Neuronal stem cell (in vitro differentiated cells): ENCODE results near the gene VANGL1.
"Not testable (repeated sequence)": the region's sequence is repeated elsewhere in the genome, so short reads cannot be mapped to it uniquely, and the experiment has no call there.

Experiments used
- DNase-seq: peaks from one replicate; pipeline ENCODE4 v3.0.0-alpha.2; 2013; ENCODE audit warnings: low spot score
- H2AFZ ChIP-seq: one replicate; pipeline ENCODE4 v1.6.1; 2013; ENCODE audit warnings: mild to moderate bottlenecking, low read length, inconsistent platforms
- H2AK5ac ChIP-seq: 2 replicates; pipeline ENCODE4 v1.6.1; 2013; ENCODE audit warnings: low read depth, mild to moderate bottlenecking, inconsistent platforms, low read length, moderate library complexity, mixed read lengths
- H2BK120ac ChIP-seq: 2 replicates; pipeline ENCODE4 v1.6.1; 2013; ENCODE audit warnings: low read depth, mild to moderate bottlenecking, inconsistent platforms, low read length, moderate library complexity, mixed read lengths
- H2BK12ac ChIP-seq: one replicate; pipeline ENCODE4 v1.6.1; 2013; ENCODE audit warnings: low read length, inconsistent platforms
- H2BK15ac ChIP-seq: 2 replicates; pipeline ENCODE4 v1.6.1; 2013; ENCODE audit warnings: mild to moderate bottlenecking, low read length, inconsistent platforms, mixed read lengths
- H2BK5ac ChIP-seq: one replicate; pipeline ENCODE4 v1.6.1; 2013; ENCODE audit warnings: inconsistent platforms, mild to moderate bottlenecking, low read length, moderate library complexity
- H3K14ac ChIP-seq: one replicate; pipeline ENCODE4 v1.6.1; 2013; ENCODE audit warnings: low read length, inconsistent platforms
- H3K18ac ChIP-seq: 2 replicates; pipeline ENCODE4 v1.6.1; 2013; ENCODE audit warnings: low read length, inconsistent platforms
- H3K23ac ChIP-seq: 2 replicates; pipeline ENCODE4 v1.6.1; 2013; ENCODE audit warnings: low read depth, mild to moderate bottlenecking, mixed read lengths, low read length, inconsistent platforms; ENCODE audit not compliant: poor library complexity
- H3K27ac ChIP-seq: replicated peaks from 3 replicates; pipeline ENCODE4 v1.5.1; 2013; ENCODE audit warnings: low read length, inconsistent platforms
- H3K27me3 ChIP-seq, 3 experiments: 2 replicates each; pipeline ENCODE4 v1.6.1; 2013; ENCODE audit warnings: low read length in 3 of 3, mild to moderate bottlenecking in 2 of 3, inconsistent platforms in 1 of 3, low read depth in 1 of 3, mixed read lengths in 1 of 3, moderate library complexity in 1 of 3; ENCODE audit not compliant: control insufficient read depth in 3 of 3, insufficient read depth in 3 of 3
- H3K36me3 ChIP-seq, 2 donors: replicated peaks in 1 of 2; 2 replicates each; pipeline ENCODE4 v1.6.1; 2013; ENCODE audit warnings: low read length in 2 of 2; ENCODE audit not compliant: control insufficient read depth in 2 of 2, insufficient read depth in 2 of 2
- H3K4ac ChIP-seq: 2 replicates; pipeline ENCODE4 v1.6.1; 2013; ENCODE audit warnings: inconsistent platforms, mild to moderate bottlenecking, low read length, moderate library complexity
- H3K4me1 ChIP-seq, 2 donors: 1 replicate in 1 of 2; 2 replicates in 1 of 2; pipeline ENCODE4 v1.6.1; 2013; ENCODE audit warnings: low read length in 2 of 2, low read depth in 1 of 2; ENCODE audit not compliant: control insufficient read depth in 2 of 2, insufficient read depth in 1 of 2
- H3K4me2 ChIP-seq: one replicate; pipeline ENCODE4 v1.6.1; 2013; ENCODE audit warnings: mild to moderate bottlenecking, low read length, inconsistent platforms; ENCODE audit not compliant: insufficient read depth, poor library complexity, severe bottlenecking
- H3K4me3 ChIP-seq, 2 donors: 2 replicates each; pipeline ENCODE4 v1.5.1; 2013; ENCODE audit warnings: low read length in 2 of 2, mild to moderate bottlenecking in 2 of 2, inconsistent platforms in 1 of 2, moderate library complexity in 1 of 2
- H3K79me1 ChIP-seq: one replicate; pipeline ENCODE4 v1.6.1; 2013; ENCODE audit warnings: low read depth, mild to moderate bottlenecking, inconsistent platforms, low read length, moderate library complexity
- H3K9ac ChIP-seq: one replicate; pipeline ENCODE4 v1.6.1; 2013; ENCODE audit warnings: mild to moderate bottlenecking, low read depth, low read length, inconsistent platforms; ENCODE audit not compliant: poor library complexity
- H3K9me3 ChIP-seq, 2 donors: replicated peaks in 1 of 2; 2 replicates each; pipeline versions ENCODE3 to v1.6.1; 2013; ENCODE audit warnings: low read length in 2 of 2, mild to moderate bottlenecking in 2 of 2, inconsistent platforms in 1 of 2, low read depth in 1 of 2, mixed read lengths in 1 of 2, moderate library complexity in 1 of 2; ENCODE audit not compliant: control insufficient read depth in 2 of 2, insufficient read depth in 1 of 2
- H4K8ac ChIP-seq: one replicate; pipeline ENCODE4 v1.6.1; 2013; ENCODE audit warnings: low read depth, mild to moderate bottlenecking, inconsistent platforms, low read length, moderate library complexity
- H4K91ac ChIP-seq: one replicate; pipeline ENCODE4 v1.6.1; 2013; ENCODE audit warnings: low read length, low read depth, mild to moderate bottlenecking, inconsistent platforms; ENCODE audit not compliant: poor library complexity
- WGBS, 2 donors: extraction: QIAGEN DNeasy Blood & Tissue Kit; methylation state at CpG; one replicate each; pipeline ENCODE4 v1.1.7; 2013; ENCODE audit warnings: missing lambda C conversion rate in 2 of 2, mixed read lengths in 1 of 2; ENCODE audit not compliant: insufficient read length in 2 of 2, insufficient replicate concordance in 1 of 2; ENCODE audit errors: extremely low coverage in 2 of 2; 5-methylcytosine and 5-hydroxymethylcytosine counted together

The VANGL1 gene

GRCh38 chr1:115624859-115625258 lies 16.9 kb upstream of the VANGL1 start:
- WGBS, 2 donors, result no CpG with 5 or more reads among the region's 1 CpG
- Histone ChIP-seq H3K4me2 (no peak overlapping the region), H3K9me3 (peaks cover 0 to 4% of the 10 kb centered on the region in 2 donors), H2BK5ac (no peak overlapping the region), H3K4ac (no peak overlapping the region), H2BK12ac (no peak overlapping the region), H3K9ac (no peak overlapping the region), H4K8ac (no peak overlapping the region), H3K36me3 (no peaks in the 10 kb centered on the region), H2AK5ac (no peak overlapping the region), H2BK120ac (no peak overlapping the region), H2AFZ (no peak overlapping the region), H3K14ac (no peak overlapping the region), H3K4me3 (no peak overlapping the region), H3K4me1 (no peaks in the 10 kb centered on the region), H2BK15ac (no peak overlapping the region), H3K23ac (no peak overlapping the region), H4K91ac (no peak overlapping the region), H3K27me3 (peaks cover 0 to 4% (median 0%) of the 10 kb centered on the region in 3 experiments), H3K79me1 (no peaks in the 10 kb centered on the region), H3K18ac (no peak overlapping the region), H3K27ac (no peak overlapping the region)
- DNase-seq, result no peak

GRCh38 chr1:115630342-115630741 lies 11.4 kb upstream of the VANGL1 start:
- no peak overlapping the region for H3K4me3 ChIP-seq
- no peak overlapping the region for H3K4me2 ChIP-seq
- no peak overlapping the region for H3K4ac ChIP-seq
- H4K8ac ChIP-seq, result no peak overlapping the region
- H2BK120ac ChIP-seq, result no peak overlapping the region
- H2AK5ac ChIP-seq, result no peak overlapping the region
- H3K36me3 ChIP-seq, result no peaks in the 10 kb centered on the region
- no peak overlapping the region for H4K91ac ChIP-seq
- H3K4me1 ChIP-seq, result no peaks in the 10 kb centered on the region
- no peak overlapping the region for H2AFZ ChIP-seq
- no peak overlapping the region for H3K9ac ChIP-seq
- no CpG with 5 or more reads among the region's 2 CpGs for WGBS, 2 donors
- no peak overlapping the region for H3K14ac ChIP-seq
- H2BK15ac ChIP-seq, result no peak overlapping the region
- DNase-seq, result no peak
- H3K23ac ChIP-seq, result no peak overlapping the region
- no peaks in the 10 kb centered on the region for H3K79me1 ChIP-seq
- no peak overlapping the region for H3K18ac ChIP-seq
- no peak overlapping the region for H3K27ac ChIP-seq
- H3K27me3 ChIP-seq, result peaks cover 0 to 4% (median 0%) of the 10 kb centered on the region in 3 experiments
- H3K9me3 ChIP-seq, result no peaks in the 10 kb centered on the region
- no peak overlapping the region for H2BK12ac ChIP-seq
- no peak overlapping the region for H2BK5ac ChIP-seq

- Histone ChIP-seq H3K9ac (no peak overlapping the region), H2AK5ac (no peak overlapping the region), H3K4me1 (no peaks in the 10 kb centered on the region), H3K23ac (no peak overlapping the region), H3K4me3 (no peak overlapping the region), H3K79me1 (no peaks in the 10 kb centered on the region), H3K27ac (no peak overlapping the region), H2BK5ac (no peak overlapping the region), H3K27me3 (peaks cover 0 to 4% (median 0%) of the 10 kb centered on the region in 3 experiments), H3K4me2 (no peak overlapping the region), H4K8ac (no peak overlapping the region), H2BK120ac (no peak overlapping the region), H2BK12ac (no peak overlapping the region), H3K18ac (no peak overlapping the region), H3K36me3 (no peaks in the 10 kb centered on the region), H2AFZ (no peak overlapping the region), H2BK15ac (no peak overlapping the region), H4K91ac (no peak overlapping the region), H3K4ac (no peak overlapping the region), H3K14ac (no peak overlapping the region), H3K9me3 (no peaks in the 10 kb centered on the region)
- DNase-seq, result no peak
- no CpG with 5 or more reads among the region's 4 CpGs for WGBS, 2 donors
Observed at GRCh38 chr1:115632251-115633026, 9.3 kb upstream of the VANGL1 start.

- not testable (repeated sequence) for H3K4me3 ChIP-seq
Observed at GRCh38 chr1:115633606-115634005, 8.2 kb upstream of the VANGL1 start.

More at GRCh38 chr1:115633606-115634005, 8.2 kb upstream of the VANGL1 start:
- not testable (repeated sequence) for H2BK12ac ChIP-seq, H3K27ac ChIP-seq, H4K8ac ChIP-seq, H3K79me1 ChIP-seq, H3K9me3 ChIP-seq, H3K14ac ChIP-seq, H3K9ac ChIP-seq, H3K4ac ChIP-seq, H3K23ac ChIP-seq, H2BK5ac ChIP-seq, H2BK15ac ChIP-seq, H3K27me3 ChIP-seq, H3K36me3 ChIP-seq, H3K4me2 ChIP-seq, H2AK5ac ChIP-seq, H2BK120ac ChIP-seq, H2AFZ ChIP-seq, DNase-seq, H4K91ac ChIP-seq, H3K18ac ChIP-seq, H3K4me1 ChIP-seq
- no CpG with 5 or more reads among the region's 1 CpG for WGBS, 2 donors
